ENCODE data around the gene OXSR1.

Gene OXSR1

GRCh38 chr3:38164952-38165721, at the start of gene OXSR1:
TSS of gene OXSR1 (plus strand) at chr3:38165537. CDS start at chr3:38165877, 340 bp downstream.
- DNase-seq: peak; percentile 100

- DNase-seq: no peak
These were observed 49.5 kb upstream of the OXSR1 start for GRCh38 chr3:38115645-38116427.

GRCh38 chr3:38116471-38117162, 48.7 kb upstream of the OXSR1 start:
- DNase-seq: no peak

- no peak for DNase-seq
These were observed 48.1 kb upstream of the OXSR1 start for GRCh38 chr3:38117163-38117716.

GRCh38 chr3:38117748-38118420, 47.5 kb upstream of the OXSR1 start:
- peak; percentile 52 for DNase-seq

GRCh38 chr3:38118421-38119247, 46.7 kb upstream of the OXSR1 start:
- no peak for DNase-seq

- DNase-seq: no peak
These were observed 46.1 kb upstream of the OXSR1 start for GRCh38 chr3:38119248-38119544.

GRCh38 chr3:38119821-38120692, 45.3 kb upstream of the OXSR1 start:
- DNase-seq: no peak

- DNase-seq: no peak
These were observed 44.5 kb upstream of the OXSR1 start for GRCh38 chr3:38120693-38121450.

- DNase-seq: no peak
These were observed 43.9 kb upstream of the OXSR1 start for GRCh38 chr3:38121451-38121831.

GRCh38 chr3:38121832-38122461, 43.4 kb upstream of the OXSR1 start:
- DNase-seq: no peak

- no peak for DNase-seq
These were observed 42.5 kb upstream of the OXSR1 start for GRCh38 chr3:38122712-38123290.

GRCh38 chr3:38124324-38125122, 40.8 kb upstream of the OXSR1 start:
- no peak for DNase-seq

- no peak for DNase-seq
These were observed 39.8 kb upstream of the OXSR1 start for GRCh38 chr3:38125305-38126120.

- DNase-seq: no peak
These were observed 39.0 kb upstream of the OXSR1 start for GRCh38 chr3:38126121-38126892.

- no peak for DNase-seq
These were observed 37.6 kb upstream of the OXSR1 start for GRCh38 chr3:38127611-38128302.

Data from NCI-H2029 (cell line).